Heart left ventricle (tissue), 13 donors: ENCODE measurements around the gene INO80E.
"Not testable (repeated sequence)": the region's sequence is repeated elsewhere in the genome, so short reads cannot be mapped to it uniquely, and the experiment has no call there.

Experiments used
- CTCF ChIP-seq, 12 donors: fragments of 200-600 bp; sonication (generic) in 4 of 12; IDR thresholded peaks; one replicate each; pipeline versions ENCODE4 v1.5.0 to v1.8.0; 2018 to 2022; ENCODE audit warnings: antibody characterized with exemption in 12 of 12, mild to moderate bottlenecking in 5 of 12
- POLR2A ChIP-seq, 2 donors: fragments of 450-650 bp; IDR thresholded peaks; one replicate each; pipeline ENCODE4 v1.6.1; 2017; ENCODE audit warnings: antibody characterized with exemption in 2 of 2, mild to moderate bottlenecking in 2 of 2, moderate library complexity in 2 of 2
- donor health status: ischemic (EF 13 %, LVEDD 7.1; RV severe dilation, severe dysfunction).
- donor health status: DM: no; HTN: yes; CAD: no.
- donor health status: DM: no; HTN: no; CAD: no.
- donor health status: ischemic (EF 25% LVEDD 6.9; RV normal size, moderate dysfunction).
- donor health status: ischemic (EF 25% LVEDD 5.7; RV mildly dilated, moderate dysfunction).
- donor health status: ischemic (EF 35%, LVEDD 5.7; RV mildly dilated, moderate dysfunction).
- donor health status: nonischemic (EF 11% LVEDD 7.7; RV severe dilation, severe dysfunction).
- donor health status: DM: yes; HTN: yes; CAD: no.
- donor health status: PGD.
- donor health status: ischemic (EF 29% LVEDD 5.4; RV normal size, mild dysfunction).
- donor health status: nonischemic (EF 23%, LVEDD 6.1; RV moderate dilation, normal function).

GRCh38 chr16:30012598-30012997 lies 16.6 kb downstream of the INO80E start:
- not testable (repeated sequence) for TF ChIP-seq POLR2A, CTCF (IDR thresholded peaks at IDR 0.05)
